ENCODE data around the gene ENKUR.

DNA sequence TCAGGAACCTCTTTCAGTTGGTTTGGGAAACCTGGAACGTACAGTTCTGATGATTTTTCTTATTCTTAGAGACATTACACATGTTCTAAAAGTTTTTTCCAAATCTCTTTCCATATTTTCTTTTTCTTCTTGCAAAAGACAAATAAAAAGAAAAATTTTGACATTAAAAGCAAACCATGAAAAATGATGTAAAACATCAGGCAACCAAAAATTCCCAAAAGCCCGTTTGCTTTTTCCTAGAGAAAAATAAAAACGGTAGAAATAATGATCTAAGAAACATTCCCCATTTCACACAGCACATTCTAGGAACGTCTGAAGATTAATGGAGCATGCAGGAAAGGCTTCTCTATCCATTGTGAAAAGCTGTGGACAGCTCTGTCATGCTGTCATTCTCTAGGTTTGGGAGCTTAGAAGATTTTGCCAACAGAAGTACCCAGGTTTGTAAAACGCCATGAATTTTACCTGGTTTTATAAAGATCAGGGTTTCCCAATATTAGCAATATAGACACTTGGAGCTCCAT, 52.4 kb downstream of the ENKUR start:
- no peak for TF ChIP-seq POLR2A (IDR thresholded peaks at IDR 0.05)
- TF ChIP-seq, protein P1, sequence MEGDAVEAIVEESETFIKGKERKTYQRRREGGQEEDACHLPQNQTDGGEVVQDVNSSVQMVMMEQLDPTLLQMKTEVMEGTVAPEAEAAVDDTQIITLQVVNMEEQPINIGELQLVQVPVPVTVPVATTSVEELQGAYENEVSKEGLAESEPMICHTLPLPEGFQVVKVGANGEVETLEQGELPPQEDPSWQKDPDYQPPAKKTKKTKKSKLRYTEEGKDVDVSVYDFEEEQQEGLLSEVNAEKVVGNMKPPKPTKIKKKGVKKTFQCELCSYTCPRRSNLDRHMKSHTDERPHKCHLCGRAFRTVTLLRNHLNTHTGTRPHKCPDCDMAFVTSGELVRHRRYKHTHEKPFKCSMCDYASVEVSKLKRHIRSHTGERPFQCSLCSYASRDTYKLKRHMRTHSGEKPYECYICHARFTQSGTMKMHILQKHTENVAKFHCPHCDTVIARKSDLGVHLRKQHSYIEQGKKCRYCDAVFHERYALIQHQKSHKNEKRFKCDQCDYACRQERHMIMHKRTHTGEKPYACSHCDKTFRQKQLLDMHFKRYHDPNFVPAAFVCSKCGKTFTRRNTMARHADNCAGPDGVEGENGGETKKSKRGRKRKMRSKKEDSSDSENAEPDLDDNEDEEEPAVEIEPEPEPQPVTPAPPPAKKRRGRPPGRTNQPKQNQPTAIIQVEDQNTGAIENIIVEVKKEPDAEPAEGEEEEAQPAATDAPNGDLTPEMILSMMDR (IDR thresholded peaks at IDR 0.05) = no peak

Measured in right lobe of liver (tissue), 4 donors.